ENCODE measurements around the gene RAPGEF2. TPM values are rescaled to one million over a fixed set of nuclear protein-coding genes. Genes with fewer than 3 reads are reported as not detected.

The RAPGEF2 gene
- total RNA-seq, 1 experiment from 2014 or later, result 17.6 TPM

DNA sequence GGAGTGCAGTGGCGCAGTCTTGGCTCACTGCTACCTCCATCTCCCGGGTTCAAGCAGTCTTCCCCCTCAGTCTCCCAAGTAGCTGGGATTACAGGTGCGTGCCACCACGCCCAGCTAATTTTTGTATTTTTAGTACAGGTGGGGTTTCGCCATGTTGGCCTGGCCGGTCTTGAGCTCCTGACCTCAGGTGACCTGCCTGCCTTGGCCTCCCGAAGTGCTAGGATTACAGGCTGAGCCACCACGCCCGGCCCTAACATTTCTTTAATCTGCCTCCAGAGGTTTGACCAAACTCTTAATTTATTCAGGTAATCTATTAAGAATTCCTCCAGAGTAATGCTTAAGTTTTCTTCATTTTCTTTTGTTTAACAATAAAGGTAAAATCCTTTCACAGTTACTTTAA lies 171.0 kb downstream of the RAPGEF2 start:
- DNase-seq (ENCODE audit: low read depth, low spot score), result no peak
- Histone ChIP-seq H3K27me3 (ENCODE audit: control insufficient read depth, insufficient read depth, low read length) (no peaks in the 10 kb centered on the region), H3K4me1 (ENCODE audit: control insufficient read depth, insufficient read depth, low read length) (no peaks in the 10 kb centered on the region), H3K9me3 (ENCODE audit: control insufficient read depth, insufficient read depth, low read depth, low read length) (no peaks in the 10 kb centered on the region), H3K27ac (ENCODE audit: low read length) (no peak overlapping the region), H3K36me3 (ENCODE audit: control insufficient read depth, insufficient read depth, low read length) (no peaks in the 10 kb centered on the region), H3K4me3 (ENCODE audit: low read depth in 2 of 2, low read length in 2 of 2) (no peak overlapping the region)
- intact Hi-C loops (cut with micrococcal nuclease; ENCODE audit: unreplicated experiment) (no loop called here), in situ Hi-C loops (cut with HindIII; ENCODE audit: low pct_unique_long_range_greater_than_20kb, low sequenced_read_pairs) (no loop called here)
- POLR2A ChIA-PET, result no interaction called here
- no TSS peak for BruUV-seq (replicated peaks)
- no peak for ATAC-seq
- CTCF ChIA-PET, result no interaction called here
- TF ChIP-seq, protein P1, sequence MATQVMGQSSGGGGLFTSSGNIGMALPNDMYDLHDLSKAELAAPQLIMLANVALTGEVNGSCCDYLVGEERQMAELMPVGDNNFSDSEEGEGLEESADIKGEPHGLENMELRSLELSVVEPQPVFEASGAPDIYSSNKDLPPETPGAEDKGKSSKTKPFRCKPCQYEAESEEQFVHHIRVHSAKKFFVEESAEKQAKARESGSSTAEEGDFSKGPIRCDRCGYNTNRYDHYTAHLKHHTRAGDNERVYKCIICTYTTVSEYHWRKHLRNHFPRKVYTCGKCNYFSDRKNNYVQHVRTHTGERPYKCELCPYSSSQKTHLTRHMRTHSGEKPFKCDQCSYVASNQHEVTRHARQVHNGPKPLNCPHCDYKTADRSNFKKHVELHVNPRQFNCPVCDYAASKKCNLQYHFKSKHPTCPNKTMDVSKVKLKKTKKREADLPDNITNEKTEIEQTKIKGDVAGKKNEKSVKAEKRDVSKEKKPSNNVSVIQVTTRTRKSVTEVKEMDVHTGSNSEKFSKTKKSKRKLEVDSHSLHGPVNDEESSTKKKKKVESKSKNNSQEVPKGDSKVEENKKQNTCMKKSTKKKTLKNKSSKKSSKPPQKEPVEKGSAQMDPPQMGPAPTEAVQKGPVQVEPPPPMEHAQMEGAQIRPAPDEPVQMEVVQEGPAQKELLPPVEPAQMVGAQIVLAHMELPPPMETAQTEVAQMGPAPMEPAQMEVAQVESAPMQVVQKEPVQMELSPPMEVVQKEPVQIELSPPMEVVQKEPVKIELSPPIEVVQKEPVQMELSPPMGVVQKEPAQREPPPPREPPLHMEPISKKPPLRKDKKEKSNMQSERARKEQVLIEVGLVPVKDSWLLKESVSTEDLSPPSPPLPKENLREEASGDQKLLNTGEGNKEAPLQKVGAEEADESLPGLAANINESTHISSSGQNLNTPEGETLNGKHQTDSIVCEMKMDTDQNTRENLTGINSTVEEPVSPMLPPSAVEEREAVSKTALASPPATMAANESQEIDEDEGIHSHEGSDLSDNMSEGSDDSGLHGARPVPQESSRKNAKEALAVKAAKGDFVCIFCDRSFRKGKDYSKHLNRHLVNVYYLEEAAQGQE (IDR thresholded peaks at IDR 0.05; ENCODE audit: insufficient read depth in 1 of 2, low read depth in 2 of 2, low read length in 1 of 2), result no peak

DNA sequence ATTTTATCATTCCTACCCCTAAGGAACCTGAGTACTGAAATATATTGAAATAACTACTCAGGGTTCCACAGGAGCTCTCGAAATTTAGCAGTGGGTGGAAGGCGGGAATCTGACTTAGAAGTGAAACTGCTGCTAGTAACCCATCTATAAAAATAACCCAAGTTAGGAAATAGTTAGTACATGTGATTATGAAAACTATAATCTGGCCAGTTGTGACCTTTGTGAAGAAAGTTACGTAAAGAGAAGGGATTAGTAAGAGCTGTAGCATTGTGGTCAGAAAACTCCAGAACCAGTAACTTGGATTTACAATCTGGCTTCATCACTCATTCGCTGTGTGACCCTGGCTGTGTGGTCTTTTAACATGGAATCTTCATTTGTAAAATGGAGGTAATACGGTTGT lies 175.5 kb downstream of the RAPGEF2 start:
- Histone ChIP-seq H3K27me3 (ENCODE audit: control insufficient read depth, insufficient read depth, low read length) (no peaks in the 10 kb centered on the region), H3K4me1 (ENCODE audit: control insufficient read depth, insufficient read depth, low read length) (no peaks in the 10 kb centered on the region), H3K4me3 (ENCODE audit: low read depth in 2 of 2, low read length in 2 of 2) (no peak overlapping the region), H3K9me3 (ENCODE audit: control insufficient read depth, insufficient read depth, low read depth, low read length) (no peaks in the 10 kb centered on the region), H3K36me3 (ENCODE audit: control insufficient read depth, insufficient read depth, low read length) (no peaks in the 10 kb centered on the region), H3K27ac (ENCODE audit: low read length) (no peak overlapping the region)
- ChIA-PET CTCF (no interaction called here), POLR2A (no interaction called here)
- intact Hi-C loops (cut with micrococcal nuclease; ENCODE audit: unreplicated experiment), result no loop called here
- ATAC-seq (no peak), DNase-seq (ENCODE audit: low read depth, low spot score) (no peak)
- no TSS peak for BruUV-seq (replicated peaks)
- in situ Hi-C loops (cut with HindIII; ENCODE audit: low pct_unique_long_range_greater_than_20kb, low sequenced_read_pairs), result no loop called here
- TF ChIP-seq, protein P1 (IDR thresholded peaks at IDR 0.05; ENCODE audit: insufficient read depth in 1 of 2, low read depth in 2 of 2, low read length in 1 of 2), result no peak
- TF ChIP-seq POLR2AphosphoS5 (IDR thresholded peaks at IDR 0.05; ENCODE audit: low read depth, low read length) (no peak), TCF7L2 (IDR thresholded peaks at IDR 0.05; ENCODE audit: low read depth, low read length) (no peak), SIN3A (IDR thresholded peaks at IDR 0.05; ENCODE audit: borderline replicate concordance, insufficient read depth, low read depth, low read length) (no peak)
- TF ChIP-seq, protein P2, sequence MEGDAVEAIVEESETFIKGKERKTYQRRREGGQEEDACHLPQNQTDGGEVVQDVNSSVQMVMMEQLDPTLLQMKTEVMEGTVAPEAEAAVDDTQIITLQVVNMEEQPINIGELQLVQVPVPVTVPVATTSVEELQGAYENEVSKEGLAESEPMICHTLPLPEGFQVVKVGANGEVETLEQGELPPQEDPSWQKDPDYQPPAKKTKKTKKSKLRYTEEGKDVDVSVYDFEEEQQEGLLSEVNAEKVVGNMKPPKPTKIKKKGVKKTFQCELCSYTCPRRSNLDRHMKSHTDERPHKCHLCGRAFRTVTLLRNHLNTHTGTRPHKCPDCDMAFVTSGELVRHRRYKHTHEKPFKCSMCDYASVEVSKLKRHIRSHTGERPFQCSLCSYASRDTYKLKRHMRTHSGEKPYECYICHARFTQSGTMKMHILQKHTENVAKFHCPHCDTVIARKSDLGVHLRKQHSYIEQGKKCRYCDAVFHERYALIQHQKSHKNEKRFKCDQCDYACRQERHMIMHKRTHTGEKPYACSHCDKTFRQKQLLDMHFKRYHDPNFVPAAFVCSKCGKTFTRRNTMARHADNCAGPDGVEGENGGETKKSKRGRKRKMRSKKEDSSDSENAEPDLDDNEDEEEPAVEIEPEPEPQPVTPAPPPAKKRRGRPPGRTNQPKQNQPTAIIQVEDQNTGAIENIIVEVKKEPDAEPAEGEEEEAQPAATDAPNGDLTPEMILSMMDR (IDR thresholded peaks at IDR 0.05), result no peak

All from Panc1 (cell line).